ENCODE measurements around the gene MYNN. TPM values are rescaled to one million over a fixed set of nuclear protein-coding genes. Genes with fewer than 3 reads are reported as not detected.

MYNN gene
- total RNA-seq, 4 donors from 2014 or later, result 13.3 to 32.8 (median 19.5) TPM

GRCh38 chr3:169758359-169758994 lies 14.7 kb upstream of the MYNN start:
- 33 to 50% methylated on average over 5 of the region's 5 CpGs for WGBS, 2 donors (ENCODE audit: low coverage in 1 of 2)
- H3K9me3 ChIP-seq, result no peaks in the 10 kb centered on the region
- no peak overlapping the region for H3K27ac ChIP-seq
- ATAC-seq, result no peak
- no peaks in the 10 kb centered on the region for H3K27me3 ChIP-seq
- TF ChIP-seq, protein P1, sequence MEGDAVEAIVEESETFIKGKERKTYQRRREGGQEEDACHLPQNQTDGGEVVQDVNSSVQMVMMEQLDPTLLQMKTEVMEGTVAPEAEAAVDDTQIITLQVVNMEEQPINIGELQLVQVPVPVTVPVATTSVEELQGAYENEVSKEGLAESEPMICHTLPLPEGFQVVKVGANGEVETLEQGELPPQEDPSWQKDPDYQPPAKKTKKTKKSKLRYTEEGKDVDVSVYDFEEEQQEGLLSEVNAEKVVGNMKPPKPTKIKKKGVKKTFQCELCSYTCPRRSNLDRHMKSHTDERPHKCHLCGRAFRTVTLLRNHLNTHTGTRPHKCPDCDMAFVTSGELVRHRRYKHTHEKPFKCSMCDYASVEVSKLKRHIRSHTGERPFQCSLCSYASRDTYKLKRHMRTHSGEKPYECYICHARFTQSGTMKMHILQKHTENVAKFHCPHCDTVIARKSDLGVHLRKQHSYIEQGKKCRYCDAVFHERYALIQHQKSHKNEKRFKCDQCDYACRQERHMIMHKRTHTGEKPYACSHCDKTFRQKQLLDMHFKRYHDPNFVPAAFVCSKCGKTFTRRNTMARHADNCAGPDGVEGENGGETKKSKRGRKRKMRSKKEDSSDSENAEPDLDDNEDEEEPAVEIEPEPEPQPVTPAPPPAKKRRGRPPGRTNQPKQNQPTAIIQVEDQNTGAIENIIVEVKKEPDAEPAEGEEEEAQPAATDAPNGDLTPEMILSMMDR (IDR thresholded peaks at IDR 0.05), result no peak
- no peak for TF ChIP-seq EP300 (IDR thresholded peaks at IDR 0.05)
- no peak for TF ChIP-seq POLR2AphosphoS5 (IDR thresholded peaks at IDR 0.05)
- no peak for TF ChIP-seq POLR2A (IDR thresholded peaks at IDR 0.05)
- no peaks in the 10 kb centered on the region for H3K4me1 ChIP-seq
- no peak overlapping the region for H3K4me3 ChIP-seq
- H3K36me3 ChIP-seq, result no peaks in the 10 kb centered on the region

GRCh38 chr3:169759256-169759655 lies 13.9 kb upstream of the MYNN start:
- H3K4me3 ChIP-seq, result no peak overlapping the region
- no peaks in the 10 kb centered on the region for H3K9me3 ChIP-seq
- peaks cover 0 to 6% (median 2%) of the 10 kb centered on the region in 3 donors for H3K4me1 ChIP-seq
- no peak for ATAC-seq
- no peak overlapping the region for H3K27ac ChIP-seq
- no peak for TF ChIP-seq POLR2A (IDR thresholded peaks at IDR 0.05)
- 64 to 91% methylated on average over 2 of the region's 2 CpGs for WGBS, 2 donors (ENCODE audit: low coverage in 1 of 2)
- H3K36me3 ChIP-seq, result no peaks in the 10 kb centered on the region
- H3K27me3 ChIP-seq, result no peaks in the 10 kb centered on the region

- no peak for ATAC-seq
- WGBS, 2 donors (ENCODE audit: low coverage in 1 of 2), result 74 to 85% methylated on average over 4 of the region's 4 CpGs
- Histone ChIP-seq H3K27ac (no peak overlapping the region), H3K27me3 (no peaks in the 10 kb centered on the region), H3K36me3 (no peaks in the 10 kb centered on the region), H3K4me3 (no peak overlapping the region), H3K9me3 (no peaks in the 10 kb centered on the region), H3K4me1 (peaks cover 0 to 10% (median 2%) of the 10 kb centered on the region in 3 donors)
- TF ChIP-seq, protein P1 (IDR thresholded peaks at IDR 0.05), result no peak
- TF ChIP-seq POLR2A (IDR thresholded peaks at IDR 0.05) (no peak), POLR2AphosphoS5 (IDR thresholded peaks at IDR 0.05) (no peak), EP300 (IDR thresholded peaks at IDR 0.05) (no peak)
Observed at GRCh38 chr3:169760479-169760878, 12.7 kb upstream of the MYNN start.

- H3K4me1 ChIP-seq, result peaks cover 0 to 10% (median 2%) of the 10 kb centered on the region in 3 donors
- 0% methylated on average over 7 of the region's 46 CpGs; no CpG with 5 or more reads in 1 of the 2 donors for WGBS, 2 donors (ENCODE audit: low coverage in 1 of 2)
Observed at GRCh38 chr3:169764312-169764881, 8.8 kb upstream of the MYNN start.

GRCh38 chr3:169764882-169765612 lies 8.1 kb upstream of the MYNN start, which contains the start of gene TERC:
Gene TERC, minus strand, starts transcription at chr3:169765060.
- TF ChIP-seq POLR2A (IDR thresholded peaks at IDR 0.05) (peak; percentile 97 to 99), POLR2AphosphoS5 (IDR thresholded peaks at IDR 0.05) (peak; percentile 99)
- TF ChIP-seq, protein P1 (IDR thresholded peaks at IDR 0.05), result no peak
- 35 to 42% methylated on average over 6 to 7 of the region's 42 CpGs for WGBS, 2 donors (ENCODE audit: low coverage in 1 of 2)
- no peaks in the 10 kb centered on the region for H3K27me3 ChIP-seq
- H3K27ac ChIP-seq, result peak within 1 kb of the TSS; percentile 90 to 99 (median 94)
- peak within 1 kb of the TSS; percentile 80 to 87 for H3K4me3 ChIP-seq
- H3K4me1 ChIP-seq, result peaks cover 0 to 10% (median 2%) of the 10 kb centered on the region in 3 donors
- ATAC-seq, result peak; percentile 96
- no peaks in the 10 kb centered on the region for H3K36me3 ChIP-seq
- no peaks in the 10 kb centered on the region for H3K9me3 ChIP-seq

More at GRCh38 chr3:169764312-169764881, 8.8 kb upstream of the MYNN start:
- Histone ChIP-seq H3K27me3 (no peaks in the 10 kb centered on the region), H3K9me3 (no peaks in the 10 kb centered on the region), H3K36me3 (no peaks in the 10 kb centered on the region), H3K27ac (peak overlapping the region; percentile 90 to 99 (median 94)), H3K4me3 (peak overlapping the region; percentile 80 to 87)
- ATAC-seq, result peak; percentile 57
- TF ChIP-seq, protein P1 (IDR thresholded peaks at IDR 0.05), result peak in 1 of 4 experiments; percentile 2
- TF ChIP-seq POLR2A (IDR thresholded peaks at IDR 0.05) (no peak), POLR2AphosphoS5 (IDR thresholded peaks at IDR 0.05) (peak; percentile 60), EP300 (IDR thresholded peaks at IDR 0.05) (no peak)

Data from gastroesophageal sphincter (tissue), 4 donors.